Panc1 (cell line): ENCODE data around the gene SLFN12. TPM values are rescaled to one million over a fixed set of nuclear protein-coding genes. Genes with fewer than 3 reads are reported as not detected.

ENCODE experiments used
- ATAC-seq: fragments of 200-7000 bp; cut with Tn5 transposase; 2 replicates; pipeline ENCODE4 v1.9.1; 2020; ENCODE audit warnings: mild to moderate bottlenecking, moderate library complexity
- BruUV-seq: library from RNA; stranded (reverse); fragments of 400-500 nt; replicated peaks from 2 replicates; lab custom pipeline; 2021; lab: Mats Ljungman, UMichigan
- CTCF ChIA-PET: fragments of 300-600 bp; sonication (Branson Sonifier 250); formaldehyde crosslinking; loops from one replicate; lab custom pipeline; 2022; ENCODE audit warnings: antibody characterized with exemption; lab: Charles Lee
- POLR2A ChIA-PET: fragments of 300-600 bp; sonication (Branson Sonifier 250); formaldehyde crosslinking; loops from one replicate; lab custom pipeline; 2022; ENCODE audit warnings: antibody characterized with exemption; lab: Charles Lee
- DNase-seq: peaks from one replicate; pipeline ENCODE4 v3.0.0-alpha.2; 2010; ENCODE audit warnings: low read depth, low spot score
- H3K27ac ChIP-seq: 2 replicates; pipeline ENCODE4 v1.5.1; 2011; ENCODE audit warnings: mild to moderate bottlenecking, low read length, inconsistent platforms
- H3K27me3 ChIP-seq: fragments of 200-500 bp; sonication (Bioruptor generic); 2 replicates; pipeline ENCODE4 v1.6.0; 2014; ENCODE audit warnings: low read length, inconsistent platforms; ENCODE audit not compliant: control insufficient read depth, insufficient read depth
- H3K36me3 ChIP-seq: fragments of 200-500 bp; sonication (Bioruptor generic); 2 replicates; pipeline ENCODE4 v1.5.1; 2014; ENCODE audit warnings: inconsistent platforms, mild to moderate bottlenecking, low read length, moderate library complexity; ENCODE audit not compliant: control insufficient read depth, insufficient read depth
- H3K4me1 ChIP-seq: 2 replicates; pipeline ENCODE4 v1.5.1; 2011; ENCODE audit warnings: inconsistent platforms, mild to moderate bottlenecking, low read length, moderate library complexity; ENCODE audit not compliant: control insufficient read depth, insufficient read depth
- H3K4me3 ChIP-seq, 2 experiments: 2 replicates each; pipeline ENCODE4 v1.5.1; 2011 to 2012; ENCODE audit warnings: low read depth in 2 of 2, low read length in 2 of 2, mild to moderate bottlenecking in 2 of 2, inconsistent platforms in 1 of 2, moderate library complexity in 1 of 2
- H3K9me3 ChIP-seq: fragments of 200-500 bp; sonication (Bioruptor generic); 2 replicates; pipeline ENCODE4 v1.5.1; 2014; ENCODE audit warnings: low read depth, mild to moderate bottlenecking, inconsistent platforms, low read length, moderate library complexity; ENCODE audit not compliant: control insufficient read depth, insufficient read depth
- POLR2AphosphoS5 ChIP-seq: IDR thresholded peaks from 2 replicates; pipeline ENCODE4 v1.6.1; 2012; ENCODE audit warnings: mild to moderate bottlenecking, low read depth, low read length, moderate library complexity
- SIN3A ChIP-seq: IDR thresholded peaks from 2 replicates; pipeline ENCODE4 v1.6.1; 2012; ENCODE audit warnings: low read depth, mild to moderate bottlenecking, low read length, moderate library complexity, borderline replicate concordance; ENCODE audit not compliant: insufficient read depth
- TCF7L2 ChIP-seq: IDR thresholded peaks from 2 replicates; pipeline ENCODE4 v1.6.1; 2011; ENCODE audit warnings: mild to moderate bottlenecking, low read depth, low read length, inconsistent platforms
- in situ Hi-C: cut with HindIII; loops from 2 replicates; pipeline ENCODE4 v1.10.0; 2016; ENCODE audit warnings: low sequenced_read_pairs, low pct_unique_long_range_greater_than_20kb
- intact Hi-C: fragments of 100-400 bp; cut with micrococcal nuclease; formaldehyde crosslinking; loops from one replicate; pipeline ENCODE4 v1.10.0; 2022; ENCODE audit not compliant: unreplicated experiment
- total RNA-seq: library from RNA; stranded (reverse); gene quantifications from one replicate; pipeline ENCODE4 v1.2.1, GENCODE V29; 2021; ENCODE audit not compliant: unreplicated experiment
- TF ChIP-seq, protein P1 (sequence below), 2 experiments: IDR thresholded peaks; 2 replicates each; pipeline ENCODE4 v1.6.1; 2011 to 2012; ENCODE audit warnings: low read depth in 2 of 2, control low read depth in 1 of 2, low read length in 1 of 2, mild to moderate bottlenecking in 1 of 2, moderate library complexity in 1 of 2; ENCODE audit not compliant: insufficient read depth in 1 of 2
- TF ChIP-seq, protein P2 (sequence below): fragments of 450-650 bp; IDR thresholded peaks from 2 replicates; pipeline ENCODE4 v1.5.1; 2017; ENCODE audit warnings: mild to moderate bottlenecking

SLFN12 gene
- total RNA-seq, 1 experiment from 2014 or later: 35.2 TPM

GRCh38 chr17:35374766-35375344, 57.4 kb downstream of the SLFN12 start:
- Histone ChIP-seq H3K27me3 (no peaks in the 10 kb centered on the region), H3K36me3 (no peaks in the 10 kb centered on the region), H3K4me3 (peak overlapping the region; percentile 61 to 84), H3K27ac (peak overlapping the region; percentile 95), H3K9me3 (no peaks in the 10 kb centered on the region), H3K4me1 (peaks cover 4% of the 10 kb centered on the region)
- no peak for TF ChIP-seq SIN3A
- TF ChIP-seq POLR2AphosphoS5: no peak
- TF ChIP-seq, protein P1, sequence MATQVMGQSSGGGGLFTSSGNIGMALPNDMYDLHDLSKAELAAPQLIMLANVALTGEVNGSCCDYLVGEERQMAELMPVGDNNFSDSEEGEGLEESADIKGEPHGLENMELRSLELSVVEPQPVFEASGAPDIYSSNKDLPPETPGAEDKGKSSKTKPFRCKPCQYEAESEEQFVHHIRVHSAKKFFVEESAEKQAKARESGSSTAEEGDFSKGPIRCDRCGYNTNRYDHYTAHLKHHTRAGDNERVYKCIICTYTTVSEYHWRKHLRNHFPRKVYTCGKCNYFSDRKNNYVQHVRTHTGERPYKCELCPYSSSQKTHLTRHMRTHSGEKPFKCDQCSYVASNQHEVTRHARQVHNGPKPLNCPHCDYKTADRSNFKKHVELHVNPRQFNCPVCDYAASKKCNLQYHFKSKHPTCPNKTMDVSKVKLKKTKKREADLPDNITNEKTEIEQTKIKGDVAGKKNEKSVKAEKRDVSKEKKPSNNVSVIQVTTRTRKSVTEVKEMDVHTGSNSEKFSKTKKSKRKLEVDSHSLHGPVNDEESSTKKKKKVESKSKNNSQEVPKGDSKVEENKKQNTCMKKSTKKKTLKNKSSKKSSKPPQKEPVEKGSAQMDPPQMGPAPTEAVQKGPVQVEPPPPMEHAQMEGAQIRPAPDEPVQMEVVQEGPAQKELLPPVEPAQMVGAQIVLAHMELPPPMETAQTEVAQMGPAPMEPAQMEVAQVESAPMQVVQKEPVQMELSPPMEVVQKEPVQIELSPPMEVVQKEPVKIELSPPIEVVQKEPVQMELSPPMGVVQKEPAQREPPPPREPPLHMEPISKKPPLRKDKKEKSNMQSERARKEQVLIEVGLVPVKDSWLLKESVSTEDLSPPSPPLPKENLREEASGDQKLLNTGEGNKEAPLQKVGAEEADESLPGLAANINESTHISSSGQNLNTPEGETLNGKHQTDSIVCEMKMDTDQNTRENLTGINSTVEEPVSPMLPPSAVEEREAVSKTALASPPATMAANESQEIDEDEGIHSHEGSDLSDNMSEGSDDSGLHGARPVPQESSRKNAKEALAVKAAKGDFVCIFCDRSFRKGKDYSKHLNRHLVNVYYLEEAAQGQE (IDR thresholded peaks at IDR 0.05; ENCODE audit: insufficient read depth in 1 of 2, low read depth in 2 of 2, low read length in 1 of 2): no peak
- TF ChIP-seq, protein P2, sequence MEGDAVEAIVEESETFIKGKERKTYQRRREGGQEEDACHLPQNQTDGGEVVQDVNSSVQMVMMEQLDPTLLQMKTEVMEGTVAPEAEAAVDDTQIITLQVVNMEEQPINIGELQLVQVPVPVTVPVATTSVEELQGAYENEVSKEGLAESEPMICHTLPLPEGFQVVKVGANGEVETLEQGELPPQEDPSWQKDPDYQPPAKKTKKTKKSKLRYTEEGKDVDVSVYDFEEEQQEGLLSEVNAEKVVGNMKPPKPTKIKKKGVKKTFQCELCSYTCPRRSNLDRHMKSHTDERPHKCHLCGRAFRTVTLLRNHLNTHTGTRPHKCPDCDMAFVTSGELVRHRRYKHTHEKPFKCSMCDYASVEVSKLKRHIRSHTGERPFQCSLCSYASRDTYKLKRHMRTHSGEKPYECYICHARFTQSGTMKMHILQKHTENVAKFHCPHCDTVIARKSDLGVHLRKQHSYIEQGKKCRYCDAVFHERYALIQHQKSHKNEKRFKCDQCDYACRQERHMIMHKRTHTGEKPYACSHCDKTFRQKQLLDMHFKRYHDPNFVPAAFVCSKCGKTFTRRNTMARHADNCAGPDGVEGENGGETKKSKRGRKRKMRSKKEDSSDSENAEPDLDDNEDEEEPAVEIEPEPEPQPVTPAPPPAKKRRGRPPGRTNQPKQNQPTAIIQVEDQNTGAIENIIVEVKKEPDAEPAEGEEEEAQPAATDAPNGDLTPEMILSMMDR: no peak
- TF ChIP-seq TCF7L2: no peak
- ChIA-PET POLR2A (interaction anchor here (0.6 kb wide), 2 partner anchors 118 to 162 kb away, joined by 3 to 5 read pairs; no protein-coding TSS in a partner anchor), CTCF (no interaction called here)
- DNase-seq (no peak), ATAC-seq (no peak)
- in situ Hi-C loops (no loop called here), intact Hi-C loops (no loop called here)
- no TSS peak for BruUV-seq

DNA sequence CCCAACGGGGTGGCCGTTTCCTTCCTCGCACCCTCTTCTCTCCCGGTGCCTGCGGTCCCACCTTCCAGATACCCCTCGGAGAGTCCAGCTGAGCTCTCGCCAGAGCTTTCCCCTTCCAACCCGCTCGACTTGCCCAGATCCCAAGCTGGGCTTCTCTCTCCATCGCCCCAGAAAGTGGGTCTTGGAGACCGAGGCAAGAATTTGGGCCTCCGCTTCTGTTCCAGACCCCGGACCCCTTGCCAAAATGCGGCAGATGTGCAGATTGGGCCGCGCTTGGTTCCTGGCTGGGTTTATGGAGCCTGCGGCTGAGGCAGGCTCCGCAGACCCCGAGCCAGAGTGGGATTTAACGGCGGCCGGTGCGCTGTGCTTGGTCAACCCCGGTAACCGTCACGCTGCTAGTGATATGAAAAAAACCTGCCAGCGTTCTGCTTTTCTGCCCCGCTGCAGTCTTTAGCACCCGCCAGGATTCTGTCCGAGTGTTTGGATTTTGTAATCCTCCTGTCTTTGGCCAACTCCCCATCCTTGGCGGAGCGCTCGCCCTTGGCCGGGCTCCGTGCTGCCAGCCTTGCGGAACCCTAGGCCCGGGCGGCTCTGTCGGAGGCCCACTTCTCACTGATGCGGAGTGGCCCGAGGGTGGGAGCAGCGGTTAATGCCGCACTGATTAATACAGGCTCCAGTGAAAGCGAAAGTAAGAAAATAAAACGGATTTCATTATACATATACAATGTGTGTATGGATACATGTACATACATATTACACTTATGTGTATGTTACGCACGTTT, 58.1 kb downstream of the SLFN12 start:
- H3K9me3 ChIP-seq: no peaks in the 10 kb centered on the region
- H3K36me3 ChIP-seq: no peaks in the 10 kb centered on the region
- H3K27ac ChIP-seq: peak overlapping the region; percentile 95
- no peaks in the 10 kb centered on the region for H3K27me3 ChIP-seq
- TSS peak; percentile 98 for BruUV-seq
- ChIA-PET CTCF (no interaction called here), POLR2A (interaction anchor here (0.8 kb wide), 1 partner anchor 28 kb away, joined by 3 read pairs; no protein-coding TSS in a partner anchor)
- ATAC-seq (peak; percentile 78), DNase-seq (no peak)
- intact Hi-C loops (no loop called here), in situ Hi-C loops (no loop called here)
- H3K4me1 ChIP-seq: peaks cover 4% of the 10 kb centered on the region
- peak overlapping the region; percentile 61 to 84 for H3K4me3 ChIP-seq
- TF ChIP-seq, protein P1 (IDR thresholded peaks at IDR 0.05; ENCODE audit: insufficient read depth in 1 of 2, low read depth in 2 of 2, low read length in 1 of 2): no peak
- TF ChIP-seq SIN3A (no peak), POLR2AphosphoS5 (peak; percentile 37; the same call in 1 of the 2 replicates), TCF7L2 (0 out of 2 replicates have a peak, but pooled peaks have one; percentile 6)
- TF ChIP-seq, protein P2: no peak
